Fibroblast of mammary gland (primary cell): ENCODE results near the gene PUSL1.

Source experiments
- DNase-seq: peaks from one replicate; pipeline ENCODE4 v3.0.0-alpha.2; 2010; ENCODE audit warnings: low read depth
- H3K4me3 ChIP-seq: 2 replicates; pipeline ENCODE4 v1.5.1; 2011; ENCODE audit warnings: low read depth, mild to moderate bottlenecking, low read length, moderate library complexity; ENCODE audit not compliant: control insufficient read depth
- CTCF ChIP-seq: conservative IDR thresholded peaks from 2 replicates; pipeline ENCODE4 v1.5.1; 2011; ENCODE audit warnings: low read depth, low read length, inconsistent platforms; ENCODE audit not compliant: control insufficient read depth, insufficient read depth

PUSL1 gene

GRCh38 chr1:1355416-1355815 is 47.0 kb downstream of the PUSL1 start:
- no peak for TF ChIP-seq CTCF
- H3K4me3 ChIP-seq = no peak overlapping the region
- peak; percentile 42 for DNase-seq

- TF ChIP-seq CTCF = no peak
- H3K4me3 ChIP-seq = peak overlapping the region; percentile 86
- DNase-seq = no peak
Measured at GRCh38 chr1:1356166-1356795, 47.9 kb downstream of the PUSL1 start.

- peak overlapping the region; percentile 86 for H3K4me3 ChIP-seq
- no peak for DNase-seq
- no peak for TF ChIP-seq CTCF
Measured at GRCh38 chr1:1356796-1357401, 48.5 kb downstream of the PUSL1 start.

GRCh38 chr1:1357871-1358432 is 49.6 kb downstream of the PUSL1 start:
- no peak for TF ChIP-seq CTCF
- H3K4me3 ChIP-seq = peak overlapping the region; percentile 86
- DNase-seq = no peak

- peak within 1 kb of the TSS; percentile 86 for H3K4me3 ChIP-seq
- no peak for TF ChIP-seq CTCF
- DNase-seq = peak; percentile 93
Measured at GRCh38 chr1:1358433-1359271, 50.3 kb downstream of the PUSL1 start, which contains the start of gene MXRA8. TSS of gene MXRA8 (minus strand) at chr1:1358555. CDS start at chr1:1358504, 51 bp downstream.

- TF ChIP-seq CTCF = no peak
- DNase-seq = peak; percentile 87
- H3K4me3 ChIP-seq = peak overlapping the region; percentile 86
Measured at GRCh38 chr1:1359308-1359663, 50.9 kb downstream of the PUSL1 start.
